ENCODE results near the gene TTC34. TPM values are rescaled to one million over a fixed set of nuclear protein-coding genes. Genes with fewer than 3 reads are reported as not detected.

Gene TTC34
- total RNA-seq, 4 donors from 2014 or later, result 0.14 to 6.0 (median 0.75) TPM

DNA sequence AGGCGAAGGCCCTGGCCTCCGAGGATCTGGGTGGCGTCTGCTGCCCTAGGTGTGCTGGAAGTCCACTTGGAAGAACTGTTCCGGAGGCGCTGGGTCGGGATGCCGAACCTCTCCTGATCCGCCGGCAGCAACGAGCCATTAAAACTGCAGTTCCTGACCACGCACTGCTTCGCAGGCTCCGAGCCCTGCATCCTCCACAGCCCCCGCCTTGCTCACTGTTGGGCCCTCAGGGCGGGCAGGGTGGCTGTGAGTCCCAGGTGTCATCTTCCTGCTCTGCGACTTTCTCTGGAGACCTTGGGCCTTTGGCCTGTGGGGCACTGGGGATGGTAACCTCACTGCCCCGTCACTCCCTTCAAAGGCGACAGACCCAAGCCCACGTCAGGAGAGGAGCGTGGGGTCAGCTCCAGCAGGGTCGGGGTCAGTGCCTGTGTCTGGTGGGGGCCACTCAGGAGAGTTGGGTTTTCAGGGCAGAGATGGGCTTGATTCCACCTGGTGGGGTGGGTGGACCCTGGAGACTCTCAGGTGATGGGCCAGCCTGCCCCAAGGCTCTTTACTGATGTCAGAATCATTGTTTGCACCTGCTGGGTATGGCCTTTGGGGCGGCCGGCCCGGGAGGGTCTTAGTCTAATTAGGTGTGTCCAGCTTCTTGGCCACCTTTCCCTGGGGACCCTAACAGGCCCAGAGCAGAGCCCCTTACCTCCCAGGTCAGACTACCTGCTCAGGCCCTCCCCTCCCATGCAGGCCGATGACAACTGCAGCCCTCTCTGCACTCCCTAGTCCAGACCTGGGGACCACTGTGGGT lies 211.9 kb downstream of the TTC34 start:
- DNase-seq, result no peak
- H3K27ac ChIP-seq, result no peak overlapping the region
- H3K36me3 ChIP-seq, result no peaks in the 10 kb centered on the region
- in situ Hi-C loops (cut with MboI; ENCODE audit: low pct_ligation_motif_present in 1 of 4, low pct_unique_long_range_greater_than_20kb in 1 of 4, low sequenced_read_pairs in 3 of 4) (no loop called here), intact Hi-C loops (cut with DNase I; ENCODE audit: low total_unique reads) (no loop called here)
- 90% methylated on average over 23 of the region's 25 CpGs; no CpG with 5 or more reads in 1 of the 2 donors for WGBS, 2 donors (ENCODE audit: low coverage in 1 of 2)
- no peaks in the 10 kb centered on the region for H3K27me3 ChIP-seq
- peaks cover 12 to 45% (median 31%) of the 10 kb centered on the region in 4 donors for H3K4me1 ChIP-seq
- no peak overlapping the region for H3K4me3 ChIP-seq
- no peak for TF ChIP-seq POLR2AphosphoS5 (IDR thresholded peaks at IDR 0.05)
- no peak for TF ChIP-seq POLR2A (IDR thresholded peaks at IDR 0.05)
- TF ChIP-seq EP300 (IDR thresholded peaks at IDR 0.05; ENCODE audit: low read depth), result no peak
- TF ChIP-seq, protein P1, sequence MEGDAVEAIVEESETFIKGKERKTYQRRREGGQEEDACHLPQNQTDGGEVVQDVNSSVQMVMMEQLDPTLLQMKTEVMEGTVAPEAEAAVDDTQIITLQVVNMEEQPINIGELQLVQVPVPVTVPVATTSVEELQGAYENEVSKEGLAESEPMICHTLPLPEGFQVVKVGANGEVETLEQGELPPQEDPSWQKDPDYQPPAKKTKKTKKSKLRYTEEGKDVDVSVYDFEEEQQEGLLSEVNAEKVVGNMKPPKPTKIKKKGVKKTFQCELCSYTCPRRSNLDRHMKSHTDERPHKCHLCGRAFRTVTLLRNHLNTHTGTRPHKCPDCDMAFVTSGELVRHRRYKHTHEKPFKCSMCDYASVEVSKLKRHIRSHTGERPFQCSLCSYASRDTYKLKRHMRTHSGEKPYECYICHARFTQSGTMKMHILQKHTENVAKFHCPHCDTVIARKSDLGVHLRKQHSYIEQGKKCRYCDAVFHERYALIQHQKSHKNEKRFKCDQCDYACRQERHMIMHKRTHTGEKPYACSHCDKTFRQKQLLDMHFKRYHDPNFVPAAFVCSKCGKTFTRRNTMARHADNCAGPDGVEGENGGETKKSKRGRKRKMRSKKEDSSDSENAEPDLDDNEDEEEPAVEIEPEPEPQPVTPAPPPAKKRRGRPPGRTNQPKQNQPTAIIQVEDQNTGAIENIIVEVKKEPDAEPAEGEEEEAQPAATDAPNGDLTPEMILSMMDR (IDR thresholded peaks at IDR 0.05), result no peak
- H3K9me3 ChIP-seq, result no peaks in the 10 kb centered on the region

GRCh38 chr1:2588661-2589430 lies 212.6 kb downstream of the TTC34 start:
- no peak overlapping the region for H3K4me3 ChIP-seq
- 88 to 90% methylated on average over 5 to 15 of the region's 23 CpGs for WGBS, 2 donors (ENCODE audit: low coverage in 1 of 2)
- intact Hi-C loops (cut with DNase I; ENCODE audit: low total_unique reads), result no loop called here
- TF ChIP-seq, protein P1 (IDR thresholded peaks at IDR 0.05), result no peak
- TF ChIP-seq EP300 (IDR thresholded peaks at IDR 0.05; ENCODE audit: low read depth) (no peak), POLR2AphosphoS5 (IDR thresholded peaks at IDR 0.05) (no peak), POLR2A (IDR thresholded peaks at IDR 0.05) (no peak)
- DNase-seq, result no peak
- no peaks in the 10 kb centered on the region for H3K27me3 ChIP-seq
- in situ Hi-C loops (cut with MboI; ENCODE audit: low pct_ligation_motif_present in 1 of 4, low pct_unique_long_range_greater_than_20kb in 1 of 4, low sequenced_read_pairs in 3 of 4), result no loop called here
- H3K36me3 ChIP-seq, result no peaks in the 10 kb centered on the region
- peaks cover 12 to 47% (median 30%) of the 10 kb centered on the region in 4 donors for H3K4me1 ChIP-seq
- H3K27ac ChIP-seq, result no peak overlapping the region
- no peaks in the 10 kb centered on the region for H3K9me3 ChIP-seq

DNA sequence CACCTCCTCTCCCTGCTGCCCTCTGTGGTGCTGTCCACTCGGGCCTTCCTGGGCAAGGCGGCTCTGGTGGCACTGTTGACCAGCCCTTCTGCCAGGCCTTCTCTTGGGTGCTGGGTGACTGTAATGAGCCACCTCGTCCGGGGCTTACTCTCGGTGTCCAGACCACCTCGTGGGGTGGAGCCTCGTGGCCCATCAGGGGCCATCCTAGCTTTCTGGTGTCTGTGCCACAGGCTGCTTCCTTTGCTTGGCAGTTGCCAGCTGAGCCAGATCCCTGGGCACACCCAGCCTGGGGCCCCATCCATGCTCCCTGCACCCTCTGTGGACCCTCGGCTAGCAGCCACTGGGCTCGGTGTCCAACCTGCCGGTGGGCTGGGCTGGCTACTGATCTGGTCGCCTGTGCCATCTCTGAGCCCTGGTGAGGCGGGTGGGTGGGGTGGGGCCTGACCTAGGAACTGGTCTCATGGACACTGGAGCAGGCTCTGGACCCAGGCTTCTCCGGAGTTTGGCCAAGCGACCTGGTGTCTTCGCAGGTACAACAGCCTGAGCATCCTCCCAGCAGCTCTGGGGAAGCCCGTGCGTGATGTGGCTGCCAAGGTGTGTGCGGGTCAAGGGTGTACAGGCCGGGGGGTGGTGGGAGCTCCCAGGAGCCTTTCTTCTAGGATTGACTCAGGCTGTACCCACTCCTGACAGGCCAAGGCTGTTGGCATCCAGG lies 213.5 kb downstream of the TTC34 start:
- Histone ChIP-seq H3K4me3 (peak overlapping the region in 3 of 4 donors; percentile 83 to 92 (median 83)), H3K4me1 (peaks cover 12 to 47% (median 28%) of the 10 kb centered on the region in 4 donors), H3K27ac (peak overlapping the region in 3 of 4 donors; percentile 99 to 100 (median 99)), H3K36me3 (no peaks in the 10 kb centered on the region), H3K27me3 (no peaks in the 10 kb centered on the region), H3K9me3 (no peaks in the 10 kb centered on the region)
- in situ Hi-C loops (cut with MboI; ENCODE audit: low pct_ligation_motif_present in 1 of 4, low pct_unique_long_range_greater_than_20kb in 1 of 4, low sequenced_read_pairs in 3 of 4), result no loop called here
- WGBS, 2 donors (ENCODE audit: low coverage in 1 of 2), result 79% methylated on average over 17 of the region's 19 CpGs; no CpG with 5 or more reads in 1 of the 2 donors
- no peak for DNase-seq
- TF ChIP-seq POLR2AphosphoS5 (IDR thresholded peaks at IDR 0.05) (no peak), EP300 (IDR thresholded peaks at IDR 0.05; ENCODE audit: low read depth) (no peak), POLR2A (IDR thresholded peaks at IDR 0.05) (no peak)
- TF ChIP-seq, protein P1 (IDR thresholded peaks at IDR 0.05), result no peak
- intact Hi-C loops (cut with DNase I; ENCODE audit: low total_unique reads), result no loop called here
